DMS53 (cell line): Measurements from ENCODE around the gene ANAPC16.
"Not testable (repeated sequence)": the region's sequence is repeated elsewhere in the genome, so short reads cannot be mapped to it uniquely, and the experiment has no call there.

Source experiments
- DNase-seq: peaks from one replicate; lab custom pipeline; 2025; lab: John Stamatoyannopoulos, UW

Gene ANAPC16

DNA sequence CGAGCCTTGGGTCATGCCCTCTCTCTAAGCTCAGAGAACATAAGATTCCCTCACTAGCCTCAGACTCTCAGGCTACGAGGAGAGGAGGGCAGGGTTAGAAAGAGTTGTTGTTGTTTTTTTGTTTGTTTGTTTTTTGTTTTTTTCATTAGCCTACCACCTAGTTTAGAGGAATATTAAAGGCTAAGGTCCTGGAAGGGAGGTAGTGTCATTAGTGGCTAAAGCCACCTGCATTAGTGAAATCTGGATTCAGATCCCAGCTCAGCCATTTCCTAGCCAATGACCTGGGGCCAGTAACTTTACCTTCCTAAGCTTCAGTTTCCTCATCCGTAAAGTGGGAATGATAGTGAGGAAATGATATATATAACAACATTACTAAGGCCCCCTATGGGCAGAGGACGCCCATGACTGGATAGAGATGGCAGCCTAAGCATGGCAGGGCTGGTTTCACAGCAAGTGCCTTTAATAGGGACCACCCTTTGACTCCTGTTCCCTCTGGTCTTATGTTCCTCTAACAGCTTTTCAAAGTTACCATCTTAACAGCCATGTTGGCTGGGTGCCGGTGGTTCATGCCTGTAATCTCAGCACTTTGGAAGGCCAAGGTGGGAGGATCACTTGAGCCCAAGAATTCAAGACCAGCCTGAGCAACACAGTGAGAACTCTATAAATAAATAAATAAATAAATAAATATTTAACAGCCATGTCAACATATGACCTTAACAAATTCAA lies 63.0 kb downstream of the ANAPC16 start:
- no peak for DNase-seq

DNA sequence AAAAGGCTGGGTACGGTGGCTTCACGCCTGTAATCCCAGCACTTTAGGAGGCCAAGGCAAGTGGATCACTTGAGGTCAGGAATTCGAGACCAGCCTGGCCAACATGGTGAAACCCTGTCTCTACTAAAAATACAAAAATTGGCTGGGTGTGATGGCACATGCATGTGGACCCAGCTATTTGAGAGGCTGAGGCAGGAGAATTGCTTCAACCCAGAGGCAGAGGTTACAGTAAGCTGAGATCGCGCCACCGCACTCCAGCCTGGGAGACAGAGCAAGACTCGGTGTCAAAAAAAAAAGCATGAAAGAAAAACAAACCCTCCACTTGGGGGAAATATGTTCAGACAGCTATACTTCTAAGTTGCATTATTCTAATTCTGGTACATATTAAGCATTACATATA lies 63.8 kb downstream of the ANAPC16 start:
- DNase-seq = not testable (repeated sequence)

DNA sequence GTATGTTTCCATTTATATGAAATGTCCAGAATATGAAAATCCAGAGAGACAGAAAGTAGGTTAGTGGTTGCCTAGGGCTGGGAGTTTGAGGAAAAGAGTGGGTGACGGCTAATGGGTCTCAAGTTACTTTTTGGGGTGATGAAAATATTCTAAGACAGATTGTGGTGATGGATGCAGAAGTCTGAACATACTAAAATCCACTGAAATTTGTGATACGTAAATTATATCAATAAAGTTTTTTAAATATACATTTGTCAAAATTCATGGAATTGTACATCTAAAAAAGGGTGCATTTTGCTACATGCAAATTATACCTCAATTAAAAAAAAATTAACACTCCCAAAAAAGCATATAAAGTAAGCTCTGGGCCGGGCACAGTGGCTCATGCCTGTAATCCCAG lies 67.3 kb downstream of the ANAPC16 start:
- DNase-seq = no peak
